GM12875 (cell line): ENCODE results near the gene LPAR5.
A peak's percentile ranks its signal among the peaks of the same experiment; 100 is the strongest.

Experiments
- H3K4me3 ChIP-seq: one replicate; pipeline ENCODE4 v1.5.1; 2011; ENCODE audit warnings: low read depth, low read length, control low read depth
- CTCF ChIP-seq: IDR thresholded peaks from 2 replicates; pipeline ENCODE4 v1.5.1; 2011; ENCODE audit warnings: low read depth, mild to moderate bottlenecking, control low read depth, inconsistent platforms, low read length, moderate library complexity, borderline replicate concordance; ENCODE audit not compliant: insufficient read depth

LPAR5 gene

GRCh38 chr12:6639151-6639801, 3.5 kb upstream of the LPAR5 start:
- no peak overlapping the region for H3K4me3 ChIP-seq
- TF ChIP-seq CTCF, result no peak

GRCh38 chr12:6638305-6638704, 2.5 kb upstream of the LPAR5 start:
- no peak for TF ChIP-seq CTCF
- H3K4me3 ChIP-seq, result no peak overlapping the region

- no peak for TF ChIP-seq CTCF
- peak overlapping the region; percentile 48 for H3K4me3 ChIP-seq
These were observed 344 bp downstream of the LPAR5 start for GRCh38 chr12:6635375-6635855.

- H3K4me3 ChIP-seq, result peak overlapping the region; percentile 41
- TF ChIP-seq CTCF, result no peak
These were observed 3.5 kb downstream of the LPAR5 start for GRCh38 chr12:6632026-6632983.

GRCh38 chr12:6631549-6631961, 4.2 kb downstream of the LPAR5 start:
- H3K4me3 ChIP-seq, result peak overlapping the region; percentile 41
- TF ChIP-seq CTCF, result no peak

GRCh38 chr12:6630736-6631135, 5.0 kb downstream of the LPAR5 start:
- TF ChIP-seq CTCF, result no peak
- H3K4me3 ChIP-seq, result no peak overlapping the region

GRCh38 chr12:6627616-6628015, 8.1 kb downstream of the LPAR5 start:
- no peak overlapping the region for H3K4me3 ChIP-seq
- TF ChIP-seq CTCF, result no peak
